ENCODE data around the gene PDZK1IP1.
"Not testable (repeated sequence)": the region's sequence is repeated elsewhere in the genome, so short reads cannot be mapped to it uniquely, and the experiment has no call there.

Gene PDZK1IP1

GRCh38 chr1:47208374-47208850 is 18.6 kb upstream of the PDZK1IP1 start:
- Histone ChIP-seq H3K27me3 (ENCODE audit: low read length) (no peaks in the 10 kb centered on the region), H4K20me1 (ENCODE audit: low read depth, low read length) (no peaks in the 10 kb centered on the region), H3K4me2 (ENCODE audit: low read depth, low read length, poor library complexity, severe bottlenecking) (no peak overlapping the region), H3K27ac (ENCODE audit: low read depth, low read length) (no peak overlapping the region), H2AFZ (ENCODE audit: low read depth, low read length, severe bottlenecking) (no peak overlapping the region), H3K36me3 (ENCODE audit: low read length) (no peaks in the 10 kb centered on the region), H3F3A (ENCODE audit: insufficient read depth) (no peaks in the 10 kb centered on the region), H3K9me2 (replicated peaks; ENCODE audit: insufficient read depth, low read length) (no peaks in the 10 kb centered on the region), H3K4me3 (ENCODE audit: insufficient read depth, low read length, poor library complexity, severe bottlenecking) (no peak overlapping the region), H3K9me3 (ENCODE audit: insufficient read depth, low read length) (no peaks in the 10 kb centered on the region), H3K79me2 (ENCODE audit: insufficient read depth, low read length) (no peaks in the 10 kb centered on the region), H3K9ac (ENCODE audit: low read length) (no peak overlapping the region)
- TF ChIP-seq CTCF (IDR thresholded peaks at IDR 0.05; ENCODE audit: insufficient read depth, low read length, poor library complexity, severe bottlenecking): no peak
- no peak for TF ChIP-seq EZH2phosphoT487 (conservative IDR thresholded peaks at IDR 0.05; ENCODE audit: low read length)

- no peak overlapping the region for H3K4me3 ChIP-seq (ENCODE audit: insufficient read depth, low read length, poor library complexity, severe bottlenecking)
- H3K9me3 ChIP-seq (ENCODE audit: insufficient read depth, low read length): 0 out of 2 replicates have a peak, but pooled peaks cover 4% of the 10 kb centered on the region
- no peak overlapping the region for H3K27ac ChIP-seq (ENCODE audit: low read depth, low read length)
- no peak overlapping the region for H3K9ac ChIP-seq (ENCODE audit: low read length)
- H3K36me3 ChIP-seq (ENCODE audit: low read length): no peaks in the 10 kb centered on the region
- H4K20me1 ChIP-seq (ENCODE audit: low read depth, low read length): no peaks in the 10 kb centered on the region
- no peaks in the 10 kb centered on the region for H3K79me2 ChIP-seq (ENCODE audit: insufficient read depth, low read length)
- TF ChIP-seq EZH2phosphoT487 (conservative IDR thresholded peaks at IDR 0.05; ENCODE audit: low read length) (no peak), CTCF (IDR thresholded peaks at IDR 0.05; ENCODE audit: insufficient read depth, low read length, poor library complexity, severe bottlenecking) (no peak)
- H3F3A ChIP-seq (ENCODE audit: insufficient read depth): no peaks in the 10 kb centered on the region
- H3K4me2 ChIP-seq (ENCODE audit: low read depth, low read length, poor library complexity, severe bottlenecking): no peak overlapping the region
- no peaks in the 10 kb centered on the region for H3K27me3 ChIP-seq (ENCODE audit: low read length)
- H3K9me2 ChIP-seq (replicated peaks; ENCODE audit: insufficient read depth, low read length): no peaks in the 10 kb centered on the region
- no peak overlapping the region for H2AFZ ChIP-seq (ENCODE audit: low read depth, low read length, severe bottlenecking)
These were observed 18.1 kb upstream of the PDZK1IP1 start for GRCh38 chr1:47207803-47208373.

GRCh38 chr1:47205918-47206317 is 16.1 kb upstream of the PDZK1IP1 start:
- no peaks in the 10 kb centered on the region for H4K20me1 ChIP-seq (ENCODE audit: low read depth, low read length)
- H3K9me3 ChIP-seq (ENCODE audit: insufficient read depth, low read length): 0 out of 2 replicates have a peak, but pooled peaks cover 5% of the 10 kb centered on the region
- no peak overlapping the region for H3K4me3 ChIP-seq (ENCODE audit: insufficient read depth, low read length, poor library complexity, severe bottlenecking)
- TF ChIP-seq CTCF (IDR thresholded peaks at IDR 0.05; ENCODE audit: insufficient read depth, low read length, poor library complexity, severe bottlenecking) (no peak), EZH2phosphoT487 (conservative IDR thresholded peaks at IDR 0.05; ENCODE audit: low read length) (no peak)
- H3F3A ChIP-seq (ENCODE audit: insufficient read depth): no peaks in the 10 kb centered on the region
- no peaks in the 10 kb centered on the region for H3K79me2 ChIP-seq (ENCODE audit: insufficient read depth, low read length)
- no peak overlapping the region for H3K9ac ChIP-seq (ENCODE audit: low read length)
- no peaks in the 10 kb centered on the region for H3K9me2 ChIP-seq (replicated peaks; ENCODE audit: insufficient read depth, low read length)
- H3K27me3 ChIP-seq (ENCODE audit: low read length): no peaks in the 10 kb centered on the region
- H2AFZ ChIP-seq (ENCODE audit: low read depth, low read length, severe bottlenecking): no peak overlapping the region
- H3K4me2 ChIP-seq (ENCODE audit: low read depth, low read length, poor library complexity, severe bottlenecking): no peak overlapping the region
- no peaks in the 10 kb centered on the region for H3K36me3 ChIP-seq (ENCODE audit: low read length)
- no peak overlapping the region for H3K27ac ChIP-seq (ENCODE audit: low read depth, low read length)

- H3K4me2 ChIP-seq (ENCODE audit: low read depth, low read length, poor library complexity, severe bottlenecking); H3K36me3 ChIP-seq (ENCODE audit: low read length); H3F3A ChIP-seq (ENCODE audit: insufficient read depth); H3K79me2 ChIP-seq (ENCODE audit: insufficient read depth, low read length); H2AFZ ChIP-seq (ENCODE audit: low read depth, low read length, severe bottlenecking); H3K27me3 ChIP-seq (ENCODE audit: low read length); H4K20me1 ChIP-seq (ENCODE audit: low read depth, low read length); H3K9me3 ChIP-seq (ENCODE audit: insufficient read depth, low read length); H3K9ac ChIP-seq (ENCODE audit: low read length); H3K4me3 ChIP-seq (ENCODE audit: insufficient read depth, low read length, poor library complexity, severe bottlenecking); H3K9me2 ChIP-seq (replicated peaks; ENCODE audit: insufficient read depth, low read length); H3K27ac ChIP-seq (ENCODE audit: low read depth, low read length): not testable (repeated sequence)
These were observed 13.7 kb upstream of the PDZK1IP1 start for GRCh38 chr1:47203504-47203903.

Measured in SU-DHL-6 (cell line).